ENCODE measurements around the gene ZBTB46. TPM values are rescaled to one million over a fixed set of nuclear protein-coding genes. Genes with fewer than 3 reads are reported as not detected.

ZBTB46 gene
- total and polyA plus RNA-seq, 10 of the 15 experiments (the other 5 are each of a cell fraction or from before 2014, with no cell fraction given), result 0.15 to 0.92 (median 0.34) TPM

DNA sequence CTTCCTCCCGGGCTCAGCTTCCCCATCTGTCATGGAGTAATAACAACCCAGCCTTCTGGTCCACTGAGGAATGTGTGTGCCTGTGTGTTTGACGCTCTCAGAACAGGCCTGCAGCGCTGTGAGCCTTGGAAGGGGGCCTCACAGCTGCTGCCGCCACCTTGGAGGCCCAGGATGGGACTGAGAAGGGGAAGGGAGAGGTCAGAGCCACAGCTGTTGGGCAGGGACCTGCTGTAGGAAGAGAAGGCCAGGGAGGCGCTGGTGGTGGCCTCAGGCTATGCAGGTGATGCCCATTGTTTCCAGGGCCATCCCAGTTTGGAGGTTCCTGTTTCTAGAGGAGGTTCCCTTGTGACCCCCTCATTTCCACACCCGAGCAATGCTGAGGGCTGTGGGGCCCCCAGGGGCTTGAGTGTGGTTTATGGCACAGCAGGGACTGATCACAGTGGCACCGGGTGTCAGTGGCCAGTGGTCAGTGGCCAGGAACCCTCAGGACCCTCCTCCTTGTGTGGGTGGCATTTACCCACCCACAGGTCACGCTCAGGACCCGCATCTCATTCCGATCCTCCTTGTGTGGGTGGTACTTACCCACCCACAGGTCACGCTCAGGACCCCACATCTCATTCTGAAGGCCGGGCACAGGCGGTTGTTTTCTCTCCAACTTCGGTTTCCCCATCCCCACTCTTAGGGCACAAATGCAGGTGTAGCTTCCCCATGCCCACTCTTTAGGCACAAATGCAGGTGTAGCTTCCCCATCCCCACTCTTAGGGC is 48.0 kb upstream of the ZBTB46 start:
- Histone ChIP-seq H4K20me1 (ENCODE audit: control insufficient read depth, insufficient read depth) (no peaks in the 10 kb centered on the region), H3K27me3 (replicated peaks in 1 of 2; ENCODE audit: control insufficient read depth in 2 of 2, insufficient read depth in 2 of 2, low read length in 1 of 2) (no peaks in the 10 kb centered on the region), H3K36me3 (ENCODE audit: control insufficient read depth in 2 of 2, insufficient read depth in 2 of 2, low read length in 1 of 2) (peaks cover 7 to 20% of the 10 kb centered on the region in 2 experiments), H3K4me2 (ENCODE audit: control insufficient read depth, insufficient read depth) (no peak overlapping the region), H3K27ac (ENCODE audit: control insufficient read depth, insufficient read depth) (no peak overlapping the region), H3K9ac (ENCODE audit: control insufficient read depth, insufficient read depth, low read length) (no peak overlapping the region), H3K79me2 (ENCODE audit: control insufficient read depth, insufficient read depth, low read length) (no peaks in the 10 kb centered on the region; the same call in 1 of the 2 replicates), H3K9me3 (replicated peaks; ENCODE audit: control insufficient read depth, insufficient read depth, low read length) (no peaks in the 10 kb centered on the region), H3K4me1 (ENCODE audit: control insufficient read depth, insufficient read depth, low read length) (no peaks in the 10 kb centered on the region), H3K4me3 (no peak overlapping the region), H2AFZ (ENCODE audit: control insufficient read depth, low read depth, low read length) (no peak overlapping the region)
- FAIRE-seq (no peak), ATAC-seq (no peak), DNase-seq (ENCODE audit: low read depth, low spot score) (no peak)
- ChIA-PET SMC1A (ENCODE audit: uncharacterized antibody, unreplicated experiment) (no interaction called here), RAD21 (ENCODE audit: unreplicated experiment) (no interaction called here), CTCF (no interaction called here), POLR2A (no interaction called here)
- 83% methylated on average over 14 of the region's 14 CpGs for WGBS (ENCODE audit: insufficient coverage, insufficient replicate concordance, low lambda C conversion rate, missing lambda C conversion rate)
- in situ Hi-C loops (cut with MboI) (no loop called here), intact Hi-C loops (cut with micrococcal nuclease; ENCODE audit: unreplicated experiment) (no loop called here)
- BruUV-seq (replicated peaks), result no TSS peak
- TF ChIP-seq SREBF1 (IDR thresholded peaks at IDR 0.05; ENCODE audit: low read length), result no peak
- no peak for TF ChIP-seq DPF2 (IDR thresholded peaks at IDR 0.05)
- no peak for TF ChIP-seq RAD21 (IDR thresholded peaks at IDR 0.05; ENCODE audit: insufficient read depth, low read depth, low read length)
- TF ChIP-seq SMAD5 (IDR thresholded peaks at IDR 0.05; ENCODE audit: low read depth), result no peak
- no peak for TF ChIP-seq EZH2 (IDR thresholded peaks at IDR 0.05; ENCODE audit: borderline replicate concordance, control insufficient read depth, low read depth, low read length)
- TF ChIP-seq ETV6 (conservative IDR thresholded peaks at IDR 0.05 in 1 of 2, IDR thresholded peaks at IDR 0.05 in 1 of 2; ENCODE audit: borderline replicate concordance in 1 of 2, low read depth in 1 of 2), result no peak
- TF ChIP-seq, protein P1, sequence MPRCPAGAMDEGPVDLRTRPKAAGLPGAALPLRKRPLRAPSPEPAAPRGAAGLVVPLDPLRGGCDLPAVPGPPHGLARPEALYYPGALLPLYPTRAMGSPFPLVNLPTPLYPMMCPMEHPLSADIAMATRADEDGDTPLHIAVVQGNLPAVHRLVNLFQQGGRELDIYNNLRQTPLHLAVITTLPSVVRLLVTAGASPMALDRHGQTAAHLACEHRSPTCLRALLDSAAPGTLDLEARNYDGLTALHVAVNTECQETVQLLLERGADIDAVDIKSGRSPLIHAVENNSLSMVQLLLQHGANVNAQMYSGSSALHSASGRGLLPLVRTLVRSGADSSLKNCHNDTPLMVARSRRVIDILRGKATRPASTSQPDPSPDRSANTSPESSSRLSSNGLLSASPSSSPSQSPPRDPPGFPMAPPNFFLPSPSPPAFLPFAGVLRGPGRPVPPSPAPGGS (IDR thresholded peaks at IDR 0.05; ENCODE audit: borderline replicate concordance, insufficient read depth, low read depth, low read length, poor library complexity, severe bottlenecking), result no peak
- no peak for TF ChIP-seq JUND (IDR thresholded peaks at IDR 0.05; ENCODE audit: low read depth, low read length)
- TF ChIP-seq NFYB (IDR thresholded peaks at IDR 0.05; ENCODE audit: insufficient read depth, low read depth, low read length), result no peak
- TF ChIP-seq, protein P2, sequence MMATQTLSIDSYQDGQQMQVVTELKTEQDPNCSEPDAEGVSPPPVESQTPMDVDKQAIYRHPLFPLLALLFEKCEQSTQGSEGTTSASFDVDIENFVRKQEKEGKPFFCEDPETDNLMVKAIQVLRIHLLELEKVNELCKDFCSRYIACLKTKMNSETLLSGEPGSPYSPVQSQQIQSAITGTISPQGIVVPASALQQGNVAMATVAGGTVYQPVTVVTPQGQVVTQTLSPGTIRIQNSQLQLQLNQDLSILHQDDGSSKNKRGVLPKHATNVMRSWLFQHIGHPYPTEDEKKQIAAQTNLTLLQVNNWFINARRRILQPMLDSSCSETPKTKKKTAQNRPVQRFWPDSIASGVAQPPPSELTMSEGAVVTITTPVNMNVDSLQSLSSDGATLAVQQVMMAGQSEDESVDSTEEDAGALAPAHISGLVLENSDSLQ (IDR thresholded peaks at IDR 0.05), result no peak
- TF ChIP-seq POLR2AphosphoS2 (IDR thresholded peaks at IDR 0.05; ENCODE audit: low read depth, low read length), result no peak
- TF ChIP-seq CHD2 (IDR thresholded peaks at IDR 0.05; ENCODE audit: borderline replicate concordance, low read depth, low read length), result no peak
- TF ChIP-seq KLF5 (IDR thresholded peaks at IDR 0.05; ENCODE audit: partially characterized antibody), result no peak
- TF ChIP-seq MXI1 (IDR thresholded peaks at IDR 0.05; ENCODE audit: low read depth, low read length), result no peak
- TF ChIP-seq ASH2L (IDR thresholded peaks at IDR 0.05; ENCODE audit: borderline replicate concordance, low read depth), result no peak
- TF ChIP-seq, protein P3, sequence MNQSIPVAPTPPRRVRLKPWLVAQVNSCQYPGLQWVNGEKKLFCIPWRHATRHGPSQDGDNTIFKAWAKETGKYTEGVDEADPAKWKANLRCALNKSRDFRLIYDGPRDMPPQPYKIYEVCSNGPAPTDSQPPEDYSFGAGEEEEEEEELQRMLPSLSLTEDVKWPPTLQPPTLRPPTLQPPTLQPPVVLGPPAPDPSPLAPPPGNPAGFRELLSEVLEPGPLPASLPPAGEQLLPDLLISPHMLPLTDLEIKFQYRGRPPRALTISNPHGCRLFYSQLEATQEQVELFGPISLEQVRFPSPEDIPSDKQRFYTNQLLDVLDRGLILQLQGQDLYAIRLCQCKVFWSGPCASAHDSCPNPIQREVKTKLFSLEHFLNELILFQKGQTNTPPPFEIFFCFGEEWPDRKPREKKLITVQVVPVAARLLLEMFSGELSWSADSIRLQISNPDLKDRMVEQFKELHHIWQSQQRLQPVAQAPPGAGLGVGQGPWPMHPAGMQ (IDR thresholded peaks at IDR 0.05; ENCODE audit: borderline replicate concordance), result no peak
- TF ChIP-seq, protein P4, sequence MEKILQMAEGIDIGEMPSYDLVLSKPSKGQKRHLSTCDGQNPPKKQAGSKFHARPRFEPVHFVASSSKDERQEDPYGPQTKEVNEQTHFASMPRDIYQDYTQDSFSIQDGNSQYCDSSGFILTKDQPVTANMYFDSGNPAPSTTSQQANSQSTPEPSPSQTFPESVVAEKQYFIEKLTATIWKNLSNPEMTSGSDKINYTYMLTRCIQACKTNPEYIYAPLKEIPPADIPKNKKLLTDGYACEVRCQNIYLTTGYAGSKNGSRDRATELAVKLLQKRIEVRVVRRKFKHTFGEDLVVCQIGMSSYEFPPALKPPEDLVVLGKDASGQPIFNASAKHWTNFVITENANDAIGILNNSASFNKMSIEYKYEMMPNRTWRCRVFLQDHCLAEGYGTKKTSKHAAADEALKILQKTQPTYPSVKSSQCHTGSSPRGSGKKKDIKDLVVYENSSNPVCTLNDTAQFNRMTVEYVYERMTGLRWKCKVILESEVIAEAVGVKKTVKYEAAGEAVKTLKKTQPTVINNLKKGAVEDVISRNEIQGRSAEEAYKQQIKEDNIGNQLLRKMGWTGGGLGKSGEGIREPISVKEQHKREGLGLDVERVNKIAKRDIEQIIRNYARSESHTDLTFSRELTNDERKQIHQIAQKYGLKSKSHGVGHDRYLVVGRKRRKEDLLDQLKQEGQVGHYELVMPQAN (conservative IDR thresholded peaks at IDR 0.05), result no peak
- TF ChIP-seq ESRRA (IDR thresholded peaks at IDR 0.05; ENCODE audit: low read length), result no peak

Data from GM12878 (cell line).